Measurements from ENCODE around the gene KRT86.

The KRT86 gene

DNA sequence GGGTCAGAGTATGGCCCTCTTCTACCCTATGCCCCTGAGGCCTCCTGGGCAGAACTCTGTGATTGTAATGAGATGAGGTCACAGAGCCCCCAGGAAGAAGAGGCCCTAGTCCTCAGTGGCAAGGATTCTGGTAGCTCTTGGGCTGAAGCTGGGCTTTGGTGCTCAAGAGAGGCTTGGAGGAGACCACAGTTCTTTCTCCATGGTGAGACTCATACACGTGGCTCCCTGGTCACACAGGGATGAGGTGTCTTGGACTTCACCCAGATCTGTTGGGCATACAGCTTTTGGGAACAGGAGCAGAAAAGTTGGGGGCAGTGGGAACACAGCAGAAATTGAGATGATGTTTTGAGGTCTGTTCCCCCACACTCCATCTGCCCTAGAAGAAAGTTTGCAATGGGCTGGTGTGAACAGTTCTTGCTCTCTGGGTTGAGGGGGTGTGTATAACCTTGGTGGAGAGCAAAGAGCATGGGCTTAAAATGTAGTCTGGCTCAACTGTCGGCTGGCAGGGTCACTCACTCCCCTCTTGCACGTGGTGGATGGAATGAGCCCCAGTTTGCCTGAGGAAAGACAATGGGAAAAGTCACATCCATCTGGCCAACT, at the start of gene KRT86:
Gene KRT86, plus strand, starts transcription at position 125 of the 600 bp plus-strand sequence. CDS start 27,272 bp downstream, outside the sequence.
- no peak for DNase-seq (ENCODE audit: low read depth, low spot score)

DNA sequence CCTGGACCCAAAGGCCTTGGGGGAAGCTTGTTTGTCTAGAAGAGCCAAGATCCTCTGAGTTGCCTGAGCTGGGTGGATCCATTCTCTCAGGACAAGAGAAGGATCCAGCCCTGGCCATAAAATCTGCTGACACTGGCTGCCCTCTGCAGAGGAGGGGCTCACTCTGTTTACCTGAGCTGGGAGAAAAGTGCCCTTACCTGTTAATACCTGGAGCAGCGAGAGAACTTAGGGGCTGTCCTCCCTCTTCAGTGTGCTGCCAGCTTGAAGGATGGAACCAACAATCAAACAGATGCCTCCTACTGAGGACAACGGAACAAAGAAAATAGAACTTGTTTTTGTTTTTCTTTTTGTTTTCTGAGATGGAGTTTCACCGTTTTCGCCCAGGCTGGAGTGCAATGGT, 48.7 kb upstream of the KRT86 start:
- no peak for DNase-seq (ENCODE audit: low read depth, low spot score)

DNA sequence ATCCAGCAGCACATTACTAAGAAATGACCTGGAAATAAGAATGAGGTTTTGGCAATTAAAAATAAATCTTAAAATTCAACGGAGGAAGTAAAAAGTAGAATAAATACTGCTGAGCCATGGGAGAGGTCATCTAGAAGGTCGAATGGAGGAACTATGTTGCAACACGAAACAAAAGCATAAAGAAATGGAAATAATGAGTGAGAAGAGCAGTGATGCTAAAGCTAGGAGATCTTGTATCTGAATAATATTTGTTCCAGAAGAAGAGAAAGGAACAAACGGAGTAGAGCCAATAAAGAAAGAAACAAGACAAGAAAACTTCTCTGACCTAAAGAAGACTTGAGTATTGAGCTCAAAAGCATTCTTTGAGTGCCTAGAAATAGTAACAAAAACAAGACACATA, 48.0 kb upstream of the KRT86 start:
- no peak for DNase-seq (ENCODE audit: low read depth, low spot score)

DNA sequence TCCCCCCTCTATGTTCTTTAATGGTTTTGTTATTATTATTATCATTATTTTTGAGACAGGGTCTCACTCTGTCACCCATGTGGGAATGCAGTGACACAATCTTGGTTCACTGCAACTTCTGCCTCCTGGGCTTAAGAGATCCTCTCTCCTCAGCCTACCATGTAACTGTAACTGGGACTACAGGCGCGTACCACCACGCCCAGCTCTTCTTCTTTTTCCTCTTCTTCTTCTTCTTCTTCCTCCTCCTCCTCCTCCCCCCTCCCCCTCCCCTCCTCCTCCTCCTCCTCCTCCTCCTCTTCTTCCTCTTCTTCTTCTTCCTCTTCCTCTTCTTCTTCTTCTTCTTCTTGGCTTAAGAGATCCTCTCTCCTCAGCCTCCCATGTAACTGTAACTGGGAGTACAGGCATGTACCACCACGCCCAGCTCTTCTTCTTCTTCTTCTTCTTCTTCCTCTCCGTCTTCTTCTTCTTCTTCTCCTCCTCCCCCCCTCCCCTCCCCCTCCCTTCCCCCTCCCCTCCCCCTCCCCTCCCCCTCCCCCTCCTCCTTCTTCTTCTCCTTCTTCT, 46.8 kb upstream of the KRT86 start:
- no peak for DNase-seq (ENCODE audit: low read depth, low spot score)

DNA sequence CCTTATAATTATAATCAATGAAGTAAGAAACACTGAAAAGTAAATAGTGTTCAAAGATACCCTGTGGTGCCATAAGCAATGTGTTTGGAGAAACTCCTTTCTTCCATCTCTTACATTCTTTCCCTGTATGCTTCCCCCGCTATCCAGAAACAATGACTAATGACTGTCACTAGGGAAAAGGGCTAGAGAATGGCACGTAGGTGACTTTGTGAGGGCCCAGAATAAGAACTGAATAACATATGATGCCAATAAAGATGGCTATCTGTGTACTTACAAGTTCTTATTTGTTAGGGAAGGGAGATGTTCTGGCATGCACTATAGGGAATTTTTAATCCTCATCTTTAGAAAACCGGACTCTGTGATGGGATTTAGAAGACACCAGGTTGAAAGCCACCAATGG, 46.1 kb upstream of the KRT86 start:
- DNase-seq (ENCODE audit: low read depth, low spot score), result no peak

DNA sequence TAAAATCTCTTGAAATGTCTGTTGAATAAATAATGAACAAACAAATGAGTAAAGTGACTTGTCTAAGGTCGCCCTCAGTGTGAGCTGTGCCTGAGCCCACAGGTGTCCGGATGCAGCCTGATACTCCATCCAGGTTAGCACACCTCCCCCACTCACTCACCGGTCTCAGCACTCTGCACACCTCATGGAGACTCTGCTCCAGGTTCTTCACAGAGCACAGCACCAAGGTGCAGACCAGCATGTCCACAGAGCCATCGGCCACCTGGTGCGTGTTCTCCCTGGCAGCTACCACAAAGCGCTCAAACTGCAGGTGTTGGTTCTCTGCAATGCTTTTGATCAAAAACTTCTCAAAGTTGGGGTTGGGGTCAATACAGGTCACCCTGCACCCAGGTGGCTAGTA, 45.5 kb upstream of the KRT86 start:
- no peak for DNase-seq (ENCODE audit: low read depth, low spot score)

DNA sequence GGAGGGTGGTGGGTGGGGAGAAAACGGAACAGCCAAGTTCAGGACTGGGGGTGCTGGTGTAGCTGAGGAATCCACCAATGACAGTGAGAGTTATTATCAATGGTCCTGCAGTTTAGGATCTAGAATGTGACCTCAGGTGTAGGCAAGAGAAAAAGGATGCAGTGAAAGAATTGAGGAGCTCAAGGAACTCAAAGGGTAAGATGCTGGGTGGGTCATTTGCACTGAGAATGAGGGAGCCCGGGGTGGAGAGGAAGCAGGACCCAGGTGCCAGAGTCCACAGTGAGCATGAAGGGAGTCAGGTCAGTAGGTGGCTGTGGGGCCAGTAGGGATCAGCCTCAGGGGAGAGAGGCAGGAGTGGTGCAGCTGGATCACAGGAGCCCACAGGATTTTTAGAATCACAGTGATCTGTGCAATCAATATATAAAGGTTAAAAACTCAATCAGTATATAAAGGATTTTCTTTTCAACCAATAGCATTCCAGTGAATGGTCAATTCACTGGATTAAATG, 44.6 kb upstream of the KRT86 start:
- DNase-seq (ENCODE audit: low read depth, low spot score), result no peak

DNA sequence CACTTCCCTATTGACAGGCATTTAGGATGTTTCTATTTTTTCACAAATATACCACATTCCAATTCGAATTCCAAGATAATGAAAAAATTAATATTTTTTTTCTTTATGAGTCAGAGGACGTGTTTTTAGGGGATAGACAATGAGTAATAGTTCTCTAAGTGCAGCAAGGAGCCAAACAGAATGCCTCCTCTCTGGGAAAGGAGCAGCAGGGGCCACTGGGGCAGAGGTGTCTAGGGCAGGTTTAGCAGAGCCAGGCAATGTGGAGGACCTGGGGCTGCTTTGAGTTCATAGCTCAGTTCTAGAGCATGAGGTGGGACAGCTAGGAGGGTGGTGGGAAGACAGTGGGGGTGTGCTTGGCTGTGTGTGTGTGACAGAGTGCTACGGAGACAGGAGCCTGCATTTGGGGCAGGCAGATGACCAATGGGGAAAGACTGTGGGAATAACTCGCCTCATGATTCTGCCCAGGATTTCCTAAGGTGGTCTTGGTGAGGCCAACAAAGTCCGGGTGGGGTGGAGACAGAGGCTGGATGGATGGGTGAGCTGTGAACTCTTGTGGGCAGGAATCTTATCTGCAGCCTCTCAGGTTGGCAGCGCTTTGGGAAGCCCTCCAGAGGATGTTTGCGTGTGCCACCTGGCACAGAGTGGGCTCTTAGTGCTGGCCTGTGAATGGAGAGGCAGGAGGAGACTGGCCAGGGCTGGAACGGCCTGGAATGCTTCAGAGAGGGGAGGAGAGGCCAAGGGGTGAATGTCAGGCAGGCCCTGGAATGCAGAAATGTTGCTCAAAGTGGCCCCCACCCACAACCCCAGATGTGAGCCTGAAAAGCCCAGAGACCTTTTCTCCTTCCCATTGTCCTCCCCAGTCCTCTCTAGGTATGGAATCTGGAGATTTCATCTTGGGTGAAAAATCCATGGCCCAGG, 43.8 kb upstream of the KRT86 start:
- peak; percentile 70 for DNase-seq (ENCODE audit: low read depth, low spot score)

DNA sequence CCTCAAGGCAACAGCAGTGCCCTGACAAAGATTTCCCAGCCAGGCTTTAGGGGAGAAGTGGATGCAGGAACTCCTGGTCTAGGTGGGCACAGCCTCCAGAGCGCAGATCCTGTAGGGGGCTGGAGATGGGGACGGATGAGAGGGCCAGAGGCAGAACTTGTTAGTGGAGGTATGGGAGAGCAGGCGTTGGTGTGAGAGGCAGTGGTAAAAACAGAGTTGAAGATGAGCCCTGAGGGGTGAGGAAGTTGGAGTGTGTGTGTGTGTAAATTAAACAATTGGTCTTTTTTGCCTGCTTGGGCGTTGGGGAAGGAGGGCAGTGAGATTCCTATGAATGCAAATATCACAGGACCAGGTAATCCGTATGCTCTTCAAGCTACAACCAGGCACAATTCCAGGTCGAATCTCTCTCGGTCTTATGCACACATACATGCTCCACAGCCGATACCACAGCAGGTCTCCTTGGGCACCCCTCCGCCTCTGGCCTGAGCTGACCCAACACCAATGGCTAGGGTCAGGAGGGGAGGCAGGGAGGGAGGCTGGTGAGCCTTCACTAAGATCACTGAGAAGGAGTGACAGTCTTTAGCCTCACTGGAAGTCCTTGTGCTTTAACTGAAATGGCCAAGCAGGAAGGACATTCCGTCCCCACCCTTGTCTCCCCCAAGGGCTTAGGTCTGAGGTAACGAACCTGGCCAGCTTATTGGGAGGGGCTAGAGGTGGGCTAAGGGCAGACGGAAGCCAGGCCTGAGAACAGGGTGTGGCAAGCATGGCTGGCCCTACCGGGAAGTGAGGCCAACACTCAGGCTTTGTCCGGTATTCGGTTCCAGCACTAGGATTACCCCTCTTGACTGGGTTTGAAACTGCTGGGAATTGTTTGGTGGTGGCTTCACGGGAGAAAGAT, 42.9 kb upstream of the KRT86 start:
- no peak for DNase-seq (ENCODE audit: low read depth, low spot score)

DNA sequence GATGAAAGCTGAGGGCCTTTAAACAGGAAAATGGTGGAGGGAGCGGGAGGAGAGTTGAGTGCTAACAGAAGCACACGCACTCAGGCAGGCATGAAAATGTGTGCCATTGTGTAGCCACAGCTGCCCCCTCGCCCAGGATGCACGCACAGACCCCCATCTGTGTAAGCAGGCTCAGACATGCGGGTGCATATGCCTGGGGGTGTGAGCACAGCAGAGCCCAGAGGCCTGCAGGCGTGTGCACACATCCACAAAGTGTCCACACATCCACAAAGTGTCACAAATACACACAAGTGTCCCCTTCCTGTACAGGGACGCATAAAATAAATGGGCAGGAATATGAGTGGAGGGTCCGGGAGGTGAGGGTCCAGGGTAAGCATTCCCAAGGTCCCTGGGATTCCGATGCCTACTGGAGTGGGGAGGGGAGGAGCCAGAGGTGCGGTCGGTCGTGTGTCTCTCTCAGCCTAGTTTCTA, 42.2 kb upstream of the KRT86 start:
- no peak for DNase-seq (ENCODE audit: low read depth, low spot score)

DNA sequence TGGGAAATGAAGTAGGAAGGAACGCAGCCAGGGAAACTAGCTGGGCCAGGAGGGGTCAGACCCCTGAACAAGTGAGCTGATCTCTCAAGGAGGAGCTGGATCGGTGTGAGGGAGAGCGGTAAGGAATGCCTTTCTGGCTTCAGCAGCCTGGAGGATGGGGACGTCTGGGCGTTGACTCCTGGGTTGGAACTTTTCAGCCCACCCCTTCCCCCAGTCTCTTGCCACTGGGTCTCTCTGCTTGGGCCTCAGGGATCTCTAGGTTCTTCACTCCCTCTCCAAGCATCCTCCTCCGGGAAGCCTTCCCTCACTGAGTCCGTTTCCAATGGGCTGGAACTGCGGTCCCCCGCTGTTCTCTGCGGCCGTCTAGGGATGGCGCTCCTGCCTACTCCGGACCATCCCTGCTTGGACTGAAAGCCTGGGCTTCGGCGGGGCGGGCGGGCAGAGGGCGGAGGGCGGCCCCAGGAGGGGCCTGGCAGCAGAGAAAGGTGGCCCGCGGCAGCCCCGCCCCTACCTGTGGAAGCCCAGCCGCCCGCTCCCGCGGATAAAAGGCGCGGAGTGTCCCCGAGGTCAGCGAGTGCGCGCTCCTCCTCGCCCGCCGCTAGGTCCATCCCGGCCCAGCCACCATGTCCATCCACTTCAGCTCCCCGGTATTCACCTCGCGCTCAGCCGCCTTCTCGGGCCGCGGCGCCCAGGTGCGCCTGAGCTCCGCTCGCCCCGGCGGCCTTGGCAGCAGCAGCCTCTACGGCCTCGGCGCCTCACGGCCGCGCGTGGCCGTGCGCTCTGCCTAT, 41.6 kb upstream of the KRT86 start, which contains the start of gene KRT7:
Gene KRT7, plus strand, starts transcription at position 570 of the 788 bp plus-strand sequence. Its CDS starts 54 bp downstream, at position 624.
- DNase-seq (ENCODE audit: low read depth, low spot score), result peak; percentile 57

DNA sequence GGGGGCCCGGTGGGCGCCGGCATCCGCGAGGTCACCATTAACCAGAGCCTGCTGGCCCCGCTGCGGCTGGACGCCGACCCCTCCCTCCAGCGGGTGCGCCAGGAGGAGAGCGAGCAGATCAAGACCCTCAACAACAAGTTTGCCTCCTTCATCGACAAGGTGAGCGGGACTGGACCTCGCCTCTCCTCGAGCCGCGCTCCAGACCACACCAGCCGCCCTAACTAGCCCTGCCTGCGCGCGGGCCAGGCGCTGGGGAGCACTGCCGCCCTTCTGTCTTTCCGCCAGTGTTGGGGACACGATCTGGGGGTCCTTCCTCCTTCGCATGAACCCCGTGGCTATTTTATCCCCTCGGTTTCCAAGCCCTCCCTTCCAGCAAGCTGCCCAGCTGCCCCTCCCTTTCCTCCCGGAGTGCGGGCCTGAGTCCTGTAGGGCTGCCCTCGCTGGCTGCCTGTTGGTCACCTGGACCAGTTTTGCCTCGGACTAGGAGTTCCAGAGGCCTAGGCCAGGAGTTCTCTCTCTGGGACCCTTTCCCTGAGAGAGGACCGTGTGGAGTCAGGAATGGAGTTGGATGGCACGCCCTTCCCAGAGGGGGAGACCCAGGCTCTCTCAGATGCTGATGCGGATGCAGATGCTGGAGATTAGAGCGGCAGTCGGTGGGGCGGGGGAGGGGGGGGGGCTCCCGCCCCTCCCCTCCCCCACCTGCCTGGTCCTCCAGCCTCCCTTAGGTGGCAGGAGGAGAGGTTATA, 40.8 kb upstream of the KRT86 start:
- peak; percentile 47 for DNase-seq (ENCODE audit: low read depth, low spot score)

DNA sequence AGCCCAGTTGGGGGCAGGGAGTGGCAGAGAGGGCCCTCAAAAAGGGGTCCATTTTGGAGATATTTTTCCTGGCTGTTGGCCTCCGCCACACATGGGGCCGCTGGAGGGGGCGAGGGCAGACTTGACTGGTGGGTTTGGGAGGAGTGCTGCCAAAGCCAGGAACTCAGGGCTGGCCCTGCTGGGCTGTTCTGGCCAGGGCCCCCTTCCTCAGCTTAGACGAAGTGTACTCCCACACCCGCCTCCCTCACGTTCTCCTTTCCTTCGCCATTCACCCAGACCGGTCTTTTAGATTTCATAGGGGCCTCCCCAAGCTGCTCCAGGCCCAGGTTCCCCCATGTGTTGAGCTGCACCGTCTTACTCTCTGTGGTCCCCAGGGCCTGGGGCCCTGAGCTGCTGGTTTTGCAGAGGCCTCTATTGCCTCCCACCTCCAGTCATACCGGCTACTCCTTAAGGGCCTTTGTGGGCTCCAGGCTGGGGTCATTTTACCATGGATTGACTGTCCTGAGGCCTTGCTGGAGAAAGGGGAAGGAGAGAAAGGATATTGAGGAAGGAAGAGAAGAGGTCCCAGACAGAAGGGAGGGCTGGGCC, 40.1 kb upstream of the KRT86 start:
- DNase-seq (ENCODE audit: low read depth, low spot score), result no peak

DNA sequence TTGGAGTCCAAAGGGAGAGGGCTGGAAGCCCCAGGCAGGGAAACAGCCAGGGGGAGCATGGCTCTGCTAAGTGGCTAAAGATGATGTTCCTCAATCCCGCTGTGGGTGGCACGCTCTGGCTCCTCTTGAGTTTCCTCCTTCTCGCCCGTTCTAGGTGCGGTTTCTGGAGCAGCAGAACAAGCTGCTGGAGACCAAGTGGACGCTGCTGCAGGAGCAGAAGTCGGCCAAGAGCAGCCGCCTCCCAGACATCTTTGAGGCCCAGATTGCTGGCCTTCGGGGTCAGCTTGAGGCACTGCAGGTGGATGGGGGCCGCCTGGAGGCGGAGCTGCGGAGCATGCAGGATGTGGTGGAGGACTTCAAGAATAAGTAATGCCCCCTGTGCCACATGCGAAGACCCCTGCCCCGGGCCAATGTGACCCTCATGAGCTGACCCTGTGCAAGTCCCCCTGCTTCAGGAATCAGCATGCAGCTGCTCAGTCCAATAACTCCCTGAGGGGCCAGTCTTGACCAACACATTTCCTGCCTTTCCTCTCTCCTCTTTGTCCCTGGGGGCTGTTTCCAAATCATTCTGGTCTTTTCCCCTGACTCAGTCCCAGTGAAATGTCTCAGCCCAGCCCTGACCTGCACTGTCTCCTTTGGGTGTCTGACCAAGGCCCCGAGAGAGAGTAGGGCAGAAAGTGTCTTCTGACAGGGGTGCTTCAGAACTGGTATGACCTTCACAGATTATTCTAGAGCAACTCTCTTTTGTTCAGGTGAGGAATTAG, 39.3 kb upstream of the KRT86 start:
- DNase-seq (ENCODE audit: low read depth, low spot score), result no peak

DNA sequence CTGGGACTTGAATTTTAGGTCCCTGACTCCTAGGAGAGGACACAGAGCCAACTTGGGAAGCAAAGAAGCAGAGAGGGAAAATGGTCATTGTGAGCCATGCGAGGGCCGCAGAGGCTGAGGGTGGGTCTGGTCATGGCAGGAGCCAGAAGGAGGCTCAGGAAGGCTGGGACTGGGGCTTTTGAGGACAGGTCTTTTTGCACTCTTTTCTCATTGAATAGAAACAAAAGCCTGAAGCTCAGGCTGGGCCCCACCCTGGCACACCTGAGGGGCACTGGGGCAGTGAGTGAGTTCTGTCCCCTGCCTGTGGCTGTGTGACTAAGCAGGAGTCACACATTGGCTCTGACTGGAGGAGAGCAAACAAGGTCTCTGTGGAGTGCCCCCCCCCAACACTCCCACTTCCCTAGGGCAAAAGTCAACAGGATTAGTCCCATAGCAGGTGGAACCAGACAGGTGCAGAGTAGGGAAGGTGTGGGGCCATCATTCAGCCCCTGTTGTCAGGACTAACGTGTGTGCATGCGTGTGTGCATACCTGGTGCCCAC, 38.6 kb upstream of the KRT86 start:
- no peak for DNase-seq (ENCODE audit: low read depth, low spot score)

DNA sequence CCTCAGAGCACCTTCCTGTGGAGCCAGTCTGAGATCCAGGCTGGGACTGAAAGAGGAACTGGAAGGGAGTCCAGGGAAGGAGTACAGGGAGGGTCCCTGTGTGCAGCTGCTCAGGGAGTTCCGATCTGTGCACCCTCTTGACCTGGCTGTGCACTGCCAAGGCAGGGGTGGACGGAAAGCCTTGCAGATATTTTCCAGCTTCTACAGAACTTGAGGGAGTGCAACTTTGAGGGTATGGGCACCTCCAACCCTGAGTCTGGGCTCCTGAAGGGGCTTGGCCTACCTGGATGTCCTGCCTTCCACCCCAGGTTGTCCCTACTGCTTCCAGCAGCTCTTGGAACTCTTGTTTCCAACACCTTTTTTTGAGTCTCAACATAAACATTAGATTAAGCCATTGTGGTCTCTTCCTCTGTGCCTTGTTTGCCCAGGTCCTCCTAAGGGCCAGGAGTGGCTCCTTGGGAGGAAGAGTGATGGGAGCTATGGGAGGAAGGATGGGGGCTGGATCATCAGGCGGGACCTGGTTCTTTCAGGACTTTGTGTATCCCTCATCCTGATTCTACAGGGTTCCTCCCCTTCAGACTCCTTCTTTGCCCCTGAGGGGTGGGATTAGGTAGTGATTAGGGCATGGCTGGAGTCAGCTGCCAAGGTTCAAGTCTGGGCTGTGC, 37.9 kb upstream of the KRT86 start:
- DNase-seq (ENCODE audit: low read depth, low spot score), result no peak

DNA sequence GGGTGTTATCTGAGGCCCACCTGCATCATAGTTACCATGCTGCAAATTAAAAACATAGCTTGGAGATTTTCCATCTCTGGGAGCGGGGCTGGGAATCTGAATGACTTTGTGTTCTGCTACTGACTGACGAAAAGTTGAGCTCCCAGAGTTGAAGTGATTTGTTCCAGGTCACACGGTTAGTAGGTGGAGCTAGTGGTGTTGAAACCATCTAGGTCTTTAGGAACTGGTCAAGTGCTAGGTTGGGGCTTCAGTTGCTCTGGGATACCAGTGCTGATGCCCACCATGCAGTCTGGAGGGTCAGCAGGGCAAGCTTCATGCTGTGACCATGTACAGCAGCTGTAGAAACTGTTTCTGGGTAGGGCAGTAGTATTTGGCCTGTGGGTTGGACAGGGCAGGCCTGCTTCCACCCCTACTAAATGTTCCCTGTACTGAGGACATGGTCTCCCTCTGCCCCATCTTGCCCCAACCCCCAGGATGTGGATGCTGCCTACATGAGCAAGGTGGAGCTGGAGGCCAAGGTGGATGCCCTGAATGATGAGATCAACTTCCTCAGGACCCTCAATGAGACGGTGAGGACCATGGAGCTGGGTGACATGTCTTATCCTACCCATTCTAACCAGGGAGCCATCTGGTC, 36.1 kb upstream of the KRT86 start:
- DNase-seq (ENCODE audit: low read depth, low spot score), result no peak

All from ELF-1 (cell line).